Effector CD8-positive, alpha-beta T cell (primary cell): ENCODE data around the gene FZD4.
"Not testable (repeated sequence)": the region's sequence is repeated elsewhere in the genome, so short reads cannot be mapped to it uniquely, and the experiment has no call there.

Experiments
- DNase-seq: peaks from one replicate; lab custom pipeline; 2025; lab: John Stamatoyannopoulos, UW

The FZD4 gene

DNA sequence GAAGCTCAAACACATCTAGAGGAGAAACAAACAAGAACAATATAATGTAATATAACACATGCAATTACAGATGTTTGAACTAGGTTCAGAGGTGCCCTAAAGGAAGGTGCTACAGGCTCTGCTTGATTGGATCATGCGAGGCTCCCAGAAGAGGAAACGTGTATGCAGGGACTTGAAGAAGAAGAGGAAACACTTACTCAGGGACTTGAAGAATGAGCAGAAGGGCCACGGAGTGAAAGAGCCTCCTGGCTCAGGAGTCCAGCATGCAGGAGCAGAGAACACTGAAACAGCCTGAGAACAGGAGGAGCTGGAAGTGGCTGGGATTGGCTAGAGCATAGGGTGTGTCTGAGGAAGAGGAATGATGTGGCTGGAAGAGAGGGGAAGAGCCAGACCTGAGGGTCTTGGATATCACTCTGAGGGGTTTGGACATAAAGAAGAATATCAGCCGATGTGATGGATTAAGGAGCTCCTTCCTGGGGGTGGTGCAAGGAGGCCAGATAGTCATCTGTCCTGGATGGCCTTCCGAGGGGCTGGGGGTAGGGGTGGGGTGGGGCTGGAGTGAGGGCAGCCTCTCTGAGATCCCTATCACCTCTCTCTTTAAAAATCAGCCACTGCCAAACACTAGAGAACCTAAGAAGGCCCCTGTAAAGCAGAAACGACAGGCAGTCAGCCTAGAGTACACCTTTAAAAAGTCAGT is 16.8 kb downstream of the FZD4 start:
- no peak for DNase-seq

DNA sequence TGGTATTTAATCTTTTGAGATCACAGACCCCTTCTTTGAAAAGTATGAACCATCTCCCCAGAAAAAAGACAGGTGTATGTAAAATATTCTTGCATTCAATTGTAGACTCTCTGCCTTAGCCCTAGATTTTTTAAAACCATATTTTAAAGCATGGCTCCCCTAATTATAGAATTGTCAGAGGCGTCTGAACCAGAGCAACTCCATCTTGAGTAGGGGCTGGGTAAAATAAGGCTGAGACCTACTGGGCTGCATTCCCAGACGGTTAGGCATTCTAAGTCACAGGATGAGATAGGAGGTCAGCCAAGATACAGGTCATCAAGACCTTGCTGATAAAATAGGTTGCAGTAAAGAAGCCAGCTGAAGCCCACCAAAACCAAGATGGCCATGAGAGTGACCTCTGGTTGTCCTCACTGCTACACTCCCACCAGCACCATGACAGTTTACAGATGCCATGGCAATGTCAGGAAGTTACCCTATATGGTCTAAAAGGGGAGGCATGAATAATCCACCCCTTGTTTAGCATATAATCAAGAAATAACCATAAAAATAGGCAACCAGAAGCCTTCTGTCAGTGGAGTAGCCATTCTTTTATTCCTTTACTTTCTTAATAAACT is 17.9 kb downstream of the FZD4 start:
- DNase-seq = not testable (repeated sequence)

DNA sequence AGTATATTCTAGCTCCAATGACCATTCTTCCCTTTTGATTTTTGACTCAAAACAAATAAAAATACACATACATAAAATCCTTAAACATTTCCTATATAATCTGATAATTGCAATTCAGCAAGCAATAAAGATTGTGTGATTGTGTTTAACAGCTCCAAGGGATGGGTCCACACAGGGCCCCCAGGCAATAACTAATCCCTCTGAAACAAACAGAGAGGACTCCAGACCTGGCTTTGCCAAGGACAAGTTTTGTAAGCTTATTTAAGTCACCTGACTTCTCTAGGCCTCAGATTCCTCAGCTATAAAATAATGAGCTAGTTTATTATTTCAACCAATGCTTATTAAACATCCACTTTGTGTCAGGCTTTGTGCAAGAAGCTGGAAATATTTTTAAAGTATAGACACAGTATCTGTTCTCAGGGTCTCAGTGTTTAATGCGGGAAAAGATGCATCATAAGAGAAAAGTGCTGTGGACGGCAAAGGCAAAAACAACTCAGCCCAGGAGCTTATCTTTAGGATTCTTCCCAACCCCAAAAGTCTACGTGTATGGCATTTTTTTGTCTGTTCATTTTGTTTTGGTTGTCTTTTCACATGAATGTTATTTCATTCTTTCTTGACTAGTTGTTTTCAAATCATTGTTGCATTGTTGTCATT is 20.1 kb downstream of the FZD4 start:
- DNase-seq = no peak

DNA sequence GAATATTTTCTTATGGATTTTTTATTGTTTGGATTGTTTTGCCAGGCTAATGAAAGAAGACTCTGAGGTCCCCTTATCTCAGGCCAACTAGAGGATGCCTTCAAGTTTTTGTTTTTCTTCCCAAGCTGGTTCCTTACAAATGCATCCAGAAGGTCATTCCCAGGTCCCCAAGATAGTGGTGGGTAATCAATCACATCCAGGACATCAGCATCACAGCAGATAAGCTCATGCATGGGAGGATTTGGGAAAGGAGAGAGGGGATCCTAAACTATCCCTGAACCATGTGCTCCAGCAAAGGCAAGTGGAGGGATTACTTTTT is 20.7 kb downstream of the FZD4 start:
- DNase-seq = no peak

DNA sequence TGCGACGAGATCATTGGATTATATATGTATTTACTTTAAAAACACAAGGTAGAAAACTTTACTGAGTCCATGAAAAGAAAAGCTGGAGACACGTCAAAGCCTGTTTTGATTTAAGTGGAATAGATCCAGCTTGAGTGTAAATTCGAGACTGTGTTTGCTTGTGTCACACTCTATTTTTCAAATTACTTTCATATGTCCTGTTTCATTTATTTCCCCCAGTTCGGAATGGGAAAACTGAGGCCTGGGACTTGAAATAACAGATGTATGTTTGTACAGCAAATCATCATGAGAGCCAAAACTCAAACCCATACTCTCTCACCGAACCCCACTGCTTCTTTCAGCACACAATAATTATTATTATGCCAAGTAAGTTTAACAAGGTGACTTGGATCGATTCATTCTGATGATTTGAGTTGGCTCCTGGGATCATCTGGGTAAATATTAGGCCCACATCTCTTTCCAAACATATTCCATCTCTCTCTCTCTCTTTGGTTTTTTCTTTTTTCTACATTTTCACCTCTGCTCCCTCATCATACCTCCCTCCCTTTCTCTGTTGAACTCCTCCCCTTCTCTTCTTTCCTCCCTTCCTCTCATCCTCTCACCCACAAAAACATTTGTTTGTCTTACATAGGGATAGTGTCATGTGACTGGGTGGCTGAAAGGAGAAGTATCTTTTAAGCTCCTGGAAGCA is 21.2 kb downstream of the FZD4 start:
- no peak for DNase-seq

DNA sequence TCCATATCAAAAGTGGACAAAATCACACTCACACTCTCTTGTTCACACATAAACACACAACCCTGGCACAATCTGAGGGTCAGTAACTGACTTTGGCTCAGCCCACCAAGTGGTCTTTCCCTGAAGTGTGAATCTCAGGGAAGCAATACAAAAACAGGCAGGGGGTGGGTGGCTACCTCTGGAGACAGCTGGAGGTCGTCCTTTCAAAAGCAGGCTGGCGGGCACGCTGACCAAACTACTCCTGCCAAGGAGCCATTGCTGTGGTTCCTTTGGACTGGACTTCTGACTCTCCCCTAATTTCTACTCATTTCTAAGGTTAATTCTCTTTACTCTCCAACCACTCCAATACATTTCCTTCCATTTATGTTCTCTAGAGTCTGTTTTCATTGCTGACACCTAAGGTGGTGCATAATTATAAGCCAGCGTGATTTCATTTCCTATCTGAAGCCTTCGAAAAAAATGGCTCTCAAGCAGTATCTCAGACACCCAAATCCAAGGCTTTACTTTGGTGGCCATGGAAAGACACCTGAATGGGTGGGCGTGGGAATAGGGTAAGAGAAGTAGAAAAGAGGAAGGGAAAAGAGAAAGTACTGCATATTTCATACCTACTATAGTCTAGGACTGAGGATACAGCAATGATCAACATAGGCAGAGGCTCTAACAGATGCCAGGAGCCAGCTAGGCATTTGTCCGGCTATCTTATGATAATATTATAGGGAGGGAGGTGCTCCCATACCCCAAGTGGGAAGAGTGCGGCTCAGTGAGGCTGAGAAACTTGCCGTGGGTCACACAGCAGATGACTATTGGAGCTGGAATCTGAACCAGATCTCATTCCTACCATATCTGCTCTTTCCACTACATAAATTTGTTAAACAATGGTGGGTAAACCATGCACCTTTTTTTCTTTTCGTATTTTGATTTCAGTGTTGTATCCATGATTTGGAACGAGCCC is 22.0 kb downstream of the FZD4 start:
- no peak for DNase-seq

DNA sequence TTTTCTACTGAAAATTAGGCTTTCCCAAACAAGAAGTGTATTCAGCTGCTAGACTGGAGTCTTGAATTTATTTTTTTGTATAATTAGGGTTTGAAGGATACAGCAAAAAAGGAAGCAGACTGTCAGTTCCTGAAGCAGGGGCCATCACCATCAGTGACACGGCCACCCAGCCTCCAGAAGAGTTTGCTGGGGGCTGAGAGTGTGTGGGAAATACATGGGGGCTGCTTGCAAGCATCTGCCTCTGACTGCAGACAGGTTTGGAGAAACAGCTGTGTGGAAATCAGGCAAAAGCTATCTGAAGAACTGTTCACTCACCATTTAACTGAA is 23.0 kb downstream of the FZD4 start:
- DNase-seq = no peak

DNA sequence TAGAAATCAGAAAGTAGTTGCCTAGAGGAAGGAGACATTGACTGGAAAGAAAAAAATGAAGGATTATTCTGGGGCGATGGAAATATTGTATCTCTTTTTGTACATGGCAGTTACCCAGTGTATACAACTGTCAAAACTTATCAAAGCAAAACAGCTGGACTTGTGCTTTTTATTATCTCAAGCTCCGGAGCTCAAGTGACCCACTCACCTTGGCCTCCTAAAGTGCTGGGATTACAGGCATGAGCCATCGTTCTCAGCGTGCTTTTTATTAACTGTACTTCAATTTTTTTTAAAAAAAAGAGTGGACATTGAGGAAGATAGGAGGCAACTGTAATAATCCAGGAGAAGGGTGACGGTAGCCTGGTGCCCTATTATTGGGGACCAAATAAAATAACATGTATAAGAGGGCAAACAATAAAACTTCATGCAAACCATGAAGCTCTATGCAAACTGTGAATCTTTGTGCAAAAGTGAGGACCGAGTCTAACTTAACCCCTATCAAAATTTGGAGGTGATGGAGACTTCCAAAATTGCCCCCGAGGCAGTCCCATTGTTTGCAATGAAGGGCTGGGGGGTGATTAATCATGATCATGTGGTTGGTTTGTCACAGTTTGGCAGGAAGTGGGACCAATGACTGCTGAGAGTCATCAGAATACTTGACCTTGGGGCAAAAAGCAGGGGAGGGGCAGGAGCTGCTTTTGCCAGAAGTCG is 23.5 kb downstream of the FZD4 start:
- no peak for DNase-seq

DNA sequence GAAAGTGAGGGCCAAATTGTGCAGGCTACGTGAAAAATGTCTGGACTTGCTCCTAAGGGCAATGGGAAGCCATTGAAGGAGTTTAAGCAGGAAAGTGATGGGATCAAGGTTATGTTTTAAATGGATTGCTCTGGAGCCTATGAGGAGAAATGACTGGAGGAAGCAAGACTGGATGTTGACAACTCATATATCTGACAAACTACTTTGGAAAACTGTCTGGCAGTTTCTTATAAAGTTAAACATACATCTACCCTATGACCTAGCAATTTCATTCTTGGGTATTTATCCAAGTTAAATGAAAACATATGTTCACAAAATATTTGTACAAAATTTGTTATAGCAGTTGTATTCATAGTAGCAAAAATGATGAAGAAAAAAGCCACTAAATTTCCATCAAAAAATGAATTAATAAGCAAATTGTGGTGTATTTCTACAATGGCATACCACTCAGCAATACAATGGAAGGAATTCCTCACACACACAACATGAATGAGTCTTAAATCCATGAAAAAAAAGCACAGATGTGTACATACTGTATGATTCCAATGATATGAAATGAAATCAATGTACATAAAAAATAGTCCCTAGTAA is 24.1 kb downstream of the FZD4 start:
- no peak for DNase-seq

DNA sequence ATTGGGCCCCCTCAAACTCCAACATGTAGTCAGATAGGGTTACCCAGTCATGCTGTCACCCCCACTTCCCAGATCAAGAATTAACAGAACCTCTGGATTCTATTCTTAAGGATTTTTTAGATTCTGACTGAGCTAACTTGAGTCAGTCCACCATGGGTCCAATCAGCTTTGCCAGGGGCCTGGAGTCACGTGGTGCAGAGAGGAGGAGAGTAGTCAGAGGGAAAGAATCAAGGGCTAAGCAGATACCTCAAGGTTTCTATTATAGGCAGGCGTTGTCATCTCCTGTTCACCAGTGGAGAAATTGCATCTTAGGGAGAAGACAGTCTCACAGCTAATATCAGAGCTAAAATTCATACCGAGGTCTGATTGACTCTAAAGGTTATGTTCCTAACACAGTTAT is 28.2 kb downstream of the FZD4 start:
- no peak for DNase-seq

DNA sequence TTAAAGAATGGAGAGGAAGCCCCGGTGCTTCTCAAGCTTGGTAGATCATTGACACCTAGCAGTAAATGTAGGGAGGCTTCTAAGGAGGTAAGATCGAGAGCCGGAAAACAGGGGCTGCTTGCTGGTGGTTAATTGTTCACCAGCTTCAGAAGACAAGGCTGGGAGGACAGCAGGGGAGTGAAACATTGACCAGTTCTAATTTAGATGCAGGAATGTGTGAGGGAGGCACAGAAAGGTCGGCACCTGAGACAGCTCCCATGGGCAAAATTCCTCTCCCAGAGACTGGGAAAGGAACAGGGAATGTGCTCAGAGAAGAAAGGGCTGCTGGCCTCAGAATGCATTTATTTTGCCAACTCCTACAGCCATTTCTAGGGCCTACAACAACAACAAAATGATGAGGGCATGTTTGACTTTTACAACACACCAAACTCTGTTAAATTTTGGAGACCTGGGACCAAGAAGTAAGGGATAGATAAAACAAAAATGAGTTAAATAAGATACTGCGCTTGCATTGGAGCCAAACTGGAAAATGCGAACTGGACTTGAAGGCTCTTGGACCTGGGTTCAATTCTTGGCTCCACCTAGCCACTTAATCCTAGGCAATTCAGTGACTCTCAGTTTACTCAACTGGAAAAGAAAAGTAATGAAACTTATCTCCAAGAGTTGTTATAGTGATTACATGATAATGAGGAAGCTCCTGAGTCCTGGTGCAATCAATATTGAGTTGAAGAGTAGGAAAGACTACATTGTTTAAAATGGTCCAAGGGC is 31.0 kb downstream of the FZD4 start:
- DNase-seq = no peak

DNA sequence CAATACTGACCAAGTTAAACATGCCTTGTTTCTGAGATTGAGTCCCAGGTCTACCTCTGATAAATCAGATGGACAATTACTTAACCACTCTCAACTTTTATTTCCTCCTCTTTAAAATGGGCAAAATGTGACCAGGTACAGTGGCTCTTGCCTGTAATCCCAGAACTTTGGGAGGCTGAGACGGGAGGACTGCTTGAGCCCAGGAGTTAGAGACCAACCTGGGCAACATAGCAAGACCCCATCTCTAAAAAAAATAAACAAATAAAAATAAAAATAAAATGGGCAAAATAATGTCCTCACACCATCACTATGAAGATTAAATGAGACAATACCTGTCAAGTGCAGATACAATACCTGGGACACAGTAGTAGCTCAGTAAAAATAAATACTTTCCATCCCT is 33.0 kb downstream of the FZD4 start:
- no peak for DNase-seq

DNA sequence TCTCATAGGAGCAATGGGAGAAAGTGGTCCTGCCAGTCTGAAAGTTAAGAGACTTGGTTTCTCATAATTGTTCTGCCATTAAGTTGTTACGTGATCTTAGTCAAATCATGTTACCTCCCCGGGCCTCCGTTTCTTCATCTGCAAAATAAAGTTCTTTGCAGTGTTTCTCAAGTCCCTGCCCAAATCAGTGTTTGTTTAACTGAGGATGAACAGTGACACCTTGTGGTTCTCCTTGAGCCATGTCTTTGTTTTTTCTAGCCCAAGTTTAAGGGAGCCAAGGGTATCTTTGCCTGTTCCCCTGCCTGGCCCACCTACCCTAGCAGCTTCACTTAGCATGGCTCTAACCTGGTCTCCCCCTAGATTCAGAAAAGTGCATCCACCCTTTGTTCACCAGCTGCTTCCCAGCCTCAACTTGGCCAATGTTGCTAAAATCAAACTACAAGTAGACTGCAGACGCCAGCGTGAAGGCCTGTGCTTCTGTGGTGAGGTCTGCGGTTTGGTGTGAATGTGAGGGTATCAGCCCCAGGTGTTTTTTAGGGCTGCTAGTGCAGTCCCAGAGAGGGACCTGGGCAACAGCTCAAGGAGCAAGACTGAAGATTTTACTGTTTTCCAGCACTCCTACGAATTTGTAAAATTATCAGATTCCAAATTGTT is 35.5 kb downstream of the FZD4 start:
- no peak for DNase-seq

DNA sequence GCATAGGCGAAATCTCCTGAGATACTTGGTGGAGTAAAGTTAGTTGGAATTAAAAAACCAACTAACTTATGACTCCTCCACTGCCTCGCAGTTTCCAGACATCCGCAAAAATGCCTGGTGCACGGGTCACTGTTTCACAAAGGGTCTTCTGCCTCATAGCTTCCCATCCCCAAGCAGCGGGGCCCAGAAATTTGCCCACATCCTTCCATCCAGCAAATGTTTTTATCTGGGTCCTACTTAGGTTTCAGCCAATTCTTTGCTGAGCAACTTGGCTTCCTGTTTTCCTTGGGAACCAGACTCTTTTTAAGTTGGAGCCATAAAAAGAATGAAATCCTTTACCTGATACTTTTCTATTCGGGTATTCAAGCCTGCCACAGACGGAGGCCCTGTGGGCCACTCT is 36.2 kb downstream of the FZD4 start:
- no peak for DNase-seq

DNA sequence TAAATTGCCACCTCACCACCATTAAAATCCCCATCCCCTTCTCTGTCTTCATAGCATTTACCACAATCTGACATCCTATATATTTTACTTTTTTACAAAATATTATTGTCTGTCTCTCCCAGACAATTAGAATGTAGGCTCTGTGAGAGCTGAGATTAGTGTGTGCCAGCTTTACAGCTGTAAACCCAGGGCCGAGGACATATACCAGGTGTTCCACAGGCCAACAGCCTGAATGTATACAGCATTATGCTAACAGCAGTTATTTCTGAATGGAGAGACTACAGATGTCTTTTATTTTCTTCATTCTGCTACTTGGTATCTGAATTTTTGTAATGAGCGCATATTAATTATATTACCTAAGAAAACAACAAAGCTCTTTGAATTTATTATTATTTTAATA is 36.7 kb downstream of the FZD4 start:
- DNase-seq = no peak

DNA sequence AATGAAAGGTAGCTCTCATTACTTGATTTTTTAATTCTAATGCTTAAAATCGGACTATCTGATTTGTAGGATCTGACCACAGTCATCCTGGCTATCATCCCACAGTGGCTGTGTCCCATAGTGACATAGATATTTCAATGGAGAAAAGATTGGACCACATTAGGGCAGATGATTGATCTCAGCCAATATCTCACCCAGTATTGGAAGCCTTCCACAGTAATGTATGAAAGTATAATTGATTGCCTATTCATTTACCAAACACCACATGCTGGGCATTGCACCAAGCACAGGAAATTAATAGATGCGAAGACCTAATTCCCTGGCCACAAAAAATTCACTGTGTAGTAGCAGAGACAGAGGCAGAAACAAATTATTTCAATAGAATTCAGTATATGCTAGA is 37.6 kb downstream of the FZD4 start:
- DNase-seq = no peak

DNA sequence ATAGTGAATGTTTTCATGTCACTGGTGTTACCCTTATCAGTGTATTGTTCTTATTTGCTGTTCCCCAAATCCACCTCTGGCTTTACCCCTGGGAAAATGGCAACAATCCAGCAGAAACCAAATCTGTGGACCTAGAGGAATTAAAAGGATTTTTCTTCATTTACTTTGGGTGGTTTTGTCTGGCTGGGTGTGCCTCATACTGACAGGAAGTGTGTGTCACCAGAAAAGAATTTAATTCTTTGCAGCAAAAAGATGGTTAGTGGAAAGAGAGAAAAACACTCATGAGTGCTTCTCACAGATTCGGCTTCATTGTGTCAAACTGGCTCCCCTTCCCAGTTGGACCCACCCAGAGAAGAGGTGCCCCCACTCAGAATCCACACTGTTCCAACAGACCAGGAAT is 38.9 kb downstream of the FZD4 start:
- DNase-seq = no peak

DNA sequence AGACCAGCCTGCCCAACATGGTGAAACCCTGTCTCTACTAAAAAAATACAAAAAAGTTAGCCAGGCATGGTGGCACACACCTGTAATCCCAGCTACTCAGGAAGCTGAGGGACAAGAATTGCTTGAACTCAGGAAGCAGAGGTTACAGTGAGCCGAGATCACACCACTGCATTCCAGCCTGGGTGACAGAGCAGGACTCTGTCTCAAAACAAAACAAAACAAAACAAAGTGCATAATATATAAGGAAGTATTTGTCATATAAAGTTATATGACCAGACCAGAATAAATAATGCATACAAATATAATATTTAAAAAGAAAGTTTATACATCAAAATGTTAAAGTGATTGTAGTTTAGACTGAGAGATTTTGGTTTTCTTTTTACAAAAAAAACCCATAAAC is 39.3 kb downstream of the FZD4 start:
- not testable (repeated sequence) for DNase-seq

DNA sequence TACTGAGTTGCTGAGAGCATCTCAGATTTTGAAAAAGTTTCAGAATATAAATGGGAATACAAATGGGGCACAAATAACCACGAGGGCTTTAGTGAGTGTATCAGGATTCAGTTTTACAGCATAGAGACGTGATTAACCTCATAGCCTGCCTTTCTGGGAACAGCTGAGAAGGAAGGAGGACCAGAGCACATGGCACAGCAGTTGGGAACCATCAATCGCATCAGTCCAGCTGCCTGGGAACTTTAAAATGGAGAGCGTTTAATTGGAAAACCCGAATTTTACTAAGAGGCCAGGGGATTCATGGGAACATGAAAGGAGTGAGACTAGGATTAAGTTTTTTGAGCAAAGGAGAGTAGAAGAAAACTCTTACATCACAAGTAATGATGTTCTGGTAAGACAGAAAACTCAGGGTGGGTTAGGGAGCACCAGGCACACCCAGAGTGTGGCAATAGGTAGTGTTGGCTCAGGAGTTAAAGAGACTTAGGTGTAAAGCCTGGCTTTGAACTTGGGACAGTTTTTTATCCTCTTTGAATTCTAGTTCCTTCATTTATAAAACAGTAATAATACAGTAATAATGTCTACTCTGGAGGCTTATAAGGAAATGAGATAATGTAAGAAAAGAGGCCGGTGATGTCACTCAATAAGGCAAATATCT is 40.2 kb downstream of the FZD4 start:
- no peak for DNase-seq
